Liver (tissue), 9 donors: ENCODE data around the gene USH2A. TPM values are rescaled to one million over a fixed set of nuclear protein-coding genes. Genes with fewer than 3 reads are reported as not detected.

Experiments used
- DNase-seq: peaks from one replicate; pipeline ENCODE4 v3.0.0-alpha.2; 2017; ENCODE audit warnings: low spot score
- H3K27ac ChIP-seq, 2 donors: one replicate each; pipeline ENCODE4 v1.7.0; 2013; ENCODE audit warnings: inconsistent platforms in 2 of 2, low read length in 2 of 2, control low read depth in 1 of 2, low read depth in 1 of 2, mild to moderate bottlenecking in 1 of 2
- H3K27me3 ChIP-seq, 4 donors: one replicate each; pipeline versions ENCODE4 v1.6.1 to v1.7.0; 2013; ENCODE audit warnings: low read length in 3 of 4, inconsistent platforms in 1 of 4, mild to moderate bottlenecking in 1 of 4, moderate library complexity in 1 of 4; ENCODE audit not compliant: control insufficient read depth in 4 of 4, insufficient read depth in 4 of 4
- H3K36me3 ChIP-seq, 4 donors: one replicate each; pipeline versions ENCODE4 v1.6.1 to v1.7.0; 2013; ENCODE audit warnings: low read length in 3 of 4, mild to moderate bottlenecking in 3 of 4, low read depth in 1 of 4, moderate library complexity in 1 of 4; ENCODE audit not compliant: control insufficient read depth in 4 of 4, insufficient read depth in 3 of 4
- H3K4me1 ChIP-seq, 4 donors: one replicate each; pipeline versions ENCODE4 v1.6.1 to v1.7.0; 2013; ENCODE audit warnings: low read length in 3 of 4, mild to moderate bottlenecking in 3 of 4, moderate library complexity in 1 of 4; ENCODE audit not compliant: control insufficient read depth in 4 of 4, insufficient read depth in 4 of 4
- H3K4me3 ChIP-seq, 3 donors: one replicate each; pipeline versions ENCODE4 v1.6.1 to v1.7.0; 2013; ENCODE audit warnings: low read length in 3 of 3, control low read depth in 1 of 3, low read depth in 1 of 3, mild to moderate bottlenecking in 1 of 3
- H3K9ac ChIP-seq, 2 donors: one replicate each; pipeline ENCODE4 v1.7.0; 2013; ENCODE audit warnings: low read length in 2 of 2, mild to moderate bottlenecking in 2 of 2, moderate library complexity in 2 of 2, control low read depth in 1 of 2, low read depth in 1 of 2
- H3K9me3 ChIP-seq, 4 donors: one replicate each; pipeline versions ENCODE4 v1.6.1 to v1.7.0; 2013; ENCODE audit warnings: low read length in 3 of 4; ENCODE audit not compliant: control insufficient read depth in 4 of 4
- EGR1 ChIP-seq, 2 donors: IDR thresholded peaks; 2 replicates each; pipeline ENCODE4 v1.6.1; 2016 to 2018; ENCODE audit warnings: antibody characterized with exemption in 2 of 2, low read depth in 2 of 2
- FOXA2 ChIP-seq: IDR thresholded peaks from 2 replicates; pipeline ENCODE4 v1.6.1; 2016; ENCODE audit warnings: antibody characterized with exemption
- GABPA ChIP-seq, 2 donors: IDR thresholded peaks in 1 of 2; conservative IDR thresholded peaks in 1 of 2; 2 replicates each; pipeline ENCODE4 v1.6.1; 2016; ENCODE audit warnings: antibody characterized with exemption in 2 of 2, mild to moderate bottlenecking in 1 of 2, moderate library complexity in 1 of 2
- HNF4A ChIP-seq, 2 donors: conservative IDR thresholded peaks; 2 replicates each; pipeline ENCODE4 v1.6.1; 2016; ENCODE audit warnings: antibody characterized with exemption in 2 of 2, mild to moderate bottlenecking in 2 of 2
- HNF4G ChIP-seq: IDR thresholded peaks from 2 replicates; pipeline ENCODE4 v1.6.1; 2016; ENCODE audit warnings: antibody characterized with exemption
- JUND ChIP-seq, 2 donors: IDR thresholded peaks; 2 replicates each; pipeline ENCODE4 v1.6.1; 2016; ENCODE audit warnings: antibody characterized with exemption in 2 of 2
- NR2F2 ChIP-seq: IDR thresholded peaks from 2 replicates; pipeline ENCODE4 v1.6.1; 2016; ENCODE audit warnings: antibody characterized with exemption
- RAD21 ChIP-seq, 2 donors: IDR thresholded peaks; 2 replicates each; pipeline ENCODE4 v1.6.1; 2016; ENCODE audit warnings: antibody characterized with exemption in 2 of 2, mild to moderate bottlenecking in 2 of 2
- RXRA ChIP-seq, 2 donors: IDR thresholded peaks; 2 replicates each; pipeline ENCODE4 v1.6.1; 2017 to 2018; ENCODE audit warnings: antibody characterized with exemption in 2 of 2, mild to moderate bottlenecking in 1 of 2
- TAF1 ChIP-seq: conservative IDR thresholded peaks from 2 replicates; pipeline ENCODE4 v1.6.1; 2016; ENCODE audit warnings: antibody characterized with exemption, mild to moderate bottlenecking
- YY1 ChIP-seq: IDR thresholded peaks from 2 replicates; pipeline ENCODE4 v1.6.1; 2016; ENCODE audit warnings: antibody characterized with exemption, mild to moderate bottlenecking
- WGBS: extraction: QIAGEN DNeasy Blood & Tissue Kit; methylation state at CpG from one replicate; pipeline ENCODE4 v1.1.7; 2013; 5-methylcytosine and 5-hydroxymethylcytosine counted together
- polyA plus RNA-seq, 2 donors: library from polyadenylated mRNA; stranded (reverse) in 1 of 2; unstranded in 1 of 2; fragments of 200-250 nt in 1 of 2; fragments of >200 nt in 1 of 2; fragmentation: Nextera tagmentation in 1 of 2; extraction: Ambion mirVana in 1 of 2; gene quantifications; one replicate each; pipeline versions ENCODE4 v1.2.1 to v1.2.3, GENCODE V29; 2013 to 2015
- total RNA-seq, 2 donors: library from RNA; depleted of rRNA; stranded (reverse); fragments of >200 nt; gene quantifications; one replicate each; pipeline ENCODE4 v1.2.3, GENCODE V29; 2014
- TF ChIP-seq, protein P1 (sequence below): IDR thresholded peaks from 2 replicates; pipeline ENCODE4 v1.6.1; 2016; ENCODE audit warnings: antibody characterized with exemption
- TF ChIP-seq, protein P2 (sequence below): IDR thresholded peaks from 2 replicates; pipeline ENCODE4 v1.6.1; 2016; ENCODE audit warnings: antibody characterized with exemption
- TF ChIP-seq, protein P3 (sequence below): fragments of 150-350 bp; IDR thresholded peaks from 2 replicates; pipeline ENCODE4 v1.5.1; 2017; ENCODE audit warnings: improper control_type of control experiment, low read depth, low read length; ENCODE audit not compliant: missing input control
- TF ChIP-seq, protein P4 (sequence below): IDR thresholded peaks from 2 replicates; pipeline ENCODE4 v1.6.1; 2016; ENCODE audit warnings: antibody characterized with exemption
- TF ChIP-seq, protein P5 (sequence below): IDR thresholded peaks from 2 replicates; pipeline ENCODE4 v1.6.1; 2016; ENCODE audit warnings: antibody characterized with exemption, mild to moderate bottlenecking
- donor health status: healthy.
- donor health status: healthy.
- donor health status: healthy.
- donor health status: healthy.
- donor health status: healthy.

Gene USH2A
- total and polyA plus RNA-seq, 4 donors = 0.14 to 1.0 (median 0.31) TPM

DNA sequence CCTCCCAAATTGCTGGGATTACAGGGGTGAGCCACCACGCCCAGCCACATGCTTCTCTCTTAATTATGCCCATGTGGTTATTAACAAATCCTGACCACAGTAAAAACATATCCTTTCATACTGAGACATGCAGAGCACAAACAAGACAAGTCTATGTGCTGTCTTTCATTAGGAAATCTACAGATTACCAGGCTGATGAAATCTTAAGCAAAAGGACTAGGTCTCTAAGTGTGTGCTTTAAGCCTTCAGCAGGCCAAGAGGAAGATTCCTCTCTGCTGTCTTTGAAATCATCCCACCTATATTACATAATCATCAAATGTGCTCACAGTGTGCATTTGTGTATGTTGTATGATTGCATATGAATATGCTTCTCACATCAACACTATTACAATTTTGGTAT lies 436.8 kb downstream of the USH2A start:
- Histone ChIP-seq H3K9me3 (peaks cover 0 to 3% (median 0%) of the 10 kb centered on the region in 4 donors), H3K36me3 (no peaks in the 10 kb centered on the region), H3K4me1 (no peaks in the 10 kb centered on the region), H3K27ac (no peak overlapping the region), H3K9ac (no peak overlapping the region), H3K4me3 (no peak overlapping the region), H3K27me3 (no peaks in the 10 kb centered on the region)
- 90% methylated on average over 1 of the region's 1 CpG for WGBS
- no peak for DNase-seq
- TF ChIP-seq, protein P1, sequence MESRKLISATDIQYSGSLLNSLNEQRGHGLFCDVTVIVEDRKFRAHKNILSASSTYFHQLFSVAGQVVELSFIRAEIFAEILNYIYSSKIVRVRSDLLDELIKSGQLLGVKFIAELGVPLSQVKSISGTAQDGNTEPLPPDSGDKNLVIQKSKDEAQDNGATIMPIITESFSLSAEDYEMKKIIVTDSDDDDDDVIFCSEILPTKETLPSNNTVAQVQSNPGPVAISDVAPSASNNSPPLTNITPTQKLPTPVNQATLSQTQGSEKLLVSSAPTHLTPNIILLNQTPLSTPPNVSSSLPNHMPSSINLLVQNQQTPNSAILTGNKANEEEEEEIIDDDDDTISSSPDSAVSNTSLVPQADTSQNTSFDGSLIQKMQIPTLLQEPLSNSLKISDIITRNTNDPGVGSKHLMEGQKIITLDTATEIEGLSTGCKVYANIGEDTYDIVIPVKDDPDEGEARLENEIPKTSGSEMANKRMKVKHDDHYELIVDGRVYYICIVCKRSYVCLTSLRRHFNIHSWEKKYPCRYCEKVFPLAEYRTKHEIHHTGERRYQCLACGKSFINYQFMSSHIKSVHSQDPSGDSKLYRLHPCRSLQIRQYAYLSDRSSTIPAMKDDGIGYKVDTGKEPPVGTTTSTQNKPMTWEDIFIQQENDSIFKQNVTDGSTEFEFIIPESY = no peak
- TF ChIP-seq JUND (IDR thresholded peaks at IDR 0.05) = no peak
- TF ChIP-seq, protein P2, sequence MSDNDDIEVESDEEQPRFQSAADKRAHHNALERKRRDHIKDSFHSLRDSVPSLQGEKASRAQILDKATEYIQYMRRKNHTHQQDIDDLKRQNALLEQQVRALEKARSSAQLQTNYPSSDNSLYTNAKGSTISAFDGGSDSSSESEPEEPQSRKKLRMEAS = no peak
- no peak for TF ChIP-seq YY1
- no peak for TF ChIP-seq TAF1
- no peak for TF ChIP-seq FOXA2
- no peak for TF ChIP-seq HNF4A (conservative IDR thresholded peaks at IDR 0.05)
- TF ChIP-seq RXRA (IDR thresholded peaks at IDR 0.05) = no peak
- no peak for TF ChIP-seq RAD21 (IDR thresholded peaks at IDR 0.05)
- TF ChIP-seq, protein P3, sequence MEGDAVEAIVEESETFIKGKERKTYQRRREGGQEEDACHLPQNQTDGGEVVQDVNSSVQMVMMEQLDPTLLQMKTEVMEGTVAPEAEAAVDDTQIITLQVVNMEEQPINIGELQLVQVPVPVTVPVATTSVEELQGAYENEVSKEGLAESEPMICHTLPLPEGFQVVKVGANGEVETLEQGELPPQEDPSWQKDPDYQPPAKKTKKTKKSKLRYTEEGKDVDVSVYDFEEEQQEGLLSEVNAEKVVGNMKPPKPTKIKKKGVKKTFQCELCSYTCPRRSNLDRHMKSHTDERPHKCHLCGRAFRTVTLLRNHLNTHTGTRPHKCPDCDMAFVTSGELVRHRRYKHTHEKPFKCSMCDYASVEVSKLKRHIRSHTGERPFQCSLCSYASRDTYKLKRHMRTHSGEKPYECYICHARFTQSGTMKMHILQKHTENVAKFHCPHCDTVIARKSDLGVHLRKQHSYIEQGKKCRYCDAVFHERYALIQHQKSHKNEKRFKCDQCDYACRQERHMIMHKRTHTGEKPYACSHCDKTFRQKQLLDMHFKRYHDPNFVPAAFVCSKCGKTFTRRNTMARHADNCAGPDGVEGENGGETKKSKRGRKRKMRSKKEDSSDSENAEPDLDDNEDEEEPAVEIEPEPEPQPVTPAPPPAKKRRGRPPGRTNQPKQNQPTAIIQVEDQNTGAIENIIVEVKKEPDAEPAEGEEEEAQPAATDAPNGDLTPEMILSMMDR = no peak
- TF ChIP-seq, protein P4, sequence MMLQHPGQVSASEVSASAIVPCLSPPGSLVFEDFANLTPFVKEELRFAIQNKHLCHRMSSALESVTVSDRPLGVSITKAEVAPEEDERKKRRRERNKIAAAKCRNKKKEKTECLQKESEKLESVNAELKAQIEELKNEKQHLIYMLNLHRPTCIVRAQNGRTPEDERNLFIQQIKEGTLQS = no peak
- TF ChIP-seq HNF4G = no peak
- TF ChIP-seq, protein P5, sequence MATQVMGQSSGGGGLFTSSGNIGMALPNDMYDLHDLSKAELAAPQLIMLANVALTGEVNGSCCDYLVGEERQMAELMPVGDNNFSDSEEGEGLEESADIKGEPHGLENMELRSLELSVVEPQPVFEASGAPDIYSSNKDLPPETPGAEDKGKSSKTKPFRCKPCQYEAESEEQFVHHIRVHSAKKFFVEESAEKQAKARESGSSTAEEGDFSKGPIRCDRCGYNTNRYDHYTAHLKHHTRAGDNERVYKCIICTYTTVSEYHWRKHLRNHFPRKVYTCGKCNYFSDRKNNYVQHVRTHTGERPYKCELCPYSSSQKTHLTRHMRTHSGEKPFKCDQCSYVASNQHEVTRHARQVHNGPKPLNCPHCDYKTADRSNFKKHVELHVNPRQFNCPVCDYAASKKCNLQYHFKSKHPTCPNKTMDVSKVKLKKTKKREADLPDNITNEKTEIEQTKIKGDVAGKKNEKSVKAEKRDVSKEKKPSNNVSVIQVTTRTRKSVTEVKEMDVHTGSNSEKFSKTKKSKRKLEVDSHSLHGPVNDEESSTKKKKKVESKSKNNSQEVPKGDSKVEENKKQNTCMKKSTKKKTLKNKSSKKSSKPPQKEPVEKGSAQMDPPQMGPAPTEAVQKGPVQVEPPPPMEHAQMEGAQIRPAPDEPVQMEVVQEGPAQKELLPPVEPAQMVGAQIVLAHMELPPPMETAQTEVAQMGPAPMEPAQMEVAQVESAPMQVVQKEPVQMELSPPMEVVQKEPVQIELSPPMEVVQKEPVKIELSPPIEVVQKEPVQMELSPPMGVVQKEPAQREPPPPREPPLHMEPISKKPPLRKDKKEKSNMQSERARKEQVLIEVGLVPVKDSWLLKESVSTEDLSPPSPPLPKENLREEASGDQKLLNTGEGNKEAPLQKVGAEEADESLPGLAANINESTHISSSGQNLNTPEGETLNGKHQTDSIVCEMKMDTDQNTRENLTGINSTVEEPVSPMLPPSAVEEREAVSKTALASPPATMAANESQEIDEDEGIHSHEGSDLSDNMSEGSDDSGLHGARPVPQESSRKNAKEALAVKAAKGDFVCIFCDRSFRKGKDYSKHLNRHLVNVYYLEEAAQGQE = no peak

DNA sequence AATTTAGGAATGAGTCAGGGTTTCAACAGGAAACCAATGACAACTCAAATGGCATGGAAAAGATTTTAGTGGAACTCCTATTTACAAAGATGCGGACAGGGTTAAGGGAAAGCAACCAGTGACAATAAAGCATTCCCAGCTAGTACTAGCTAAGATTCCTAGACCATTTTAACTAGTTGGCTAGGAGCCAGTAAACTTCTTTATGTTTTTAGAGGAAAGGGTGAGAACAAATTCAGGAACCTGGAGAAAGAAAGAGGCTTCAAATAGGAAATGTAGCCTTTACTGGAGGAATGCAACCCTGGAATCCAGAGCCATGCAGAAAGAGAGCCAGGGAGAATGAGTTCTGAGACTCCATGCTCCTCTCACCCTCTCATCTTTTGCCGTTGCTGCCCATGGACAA lies 439.6 kb downstream of the USH2A start:
- H3K36me3 ChIP-seq = no peaks in the 10 kb centered on the region
- DNase-seq = no peak
- 75% methylated on average over 2 of the region's 2 CpGs for WGBS
- TF ChIP-seq, protein P5 = no peak
- TF ChIP-seq GABPA (IDR thresholded peaks at IDR 0.05 in 1 of 2, conservative IDR thresholded peaks at IDR 0.05 in 1 of 2) (no peak), JUND (IDR thresholded peaks at IDR 0.05) (no peak), TAF1 (no peak), FOXA2 (no peak), RAD21 (IDR thresholded peaks at IDR 0.05) (no peak), HNF4G (no peak), EGR1 (IDR thresholded peaks at IDR 0.05; ENCODE audit: low read depth in 2 of 2) (no peak), YY1 (no peak), NR2F2 (no peak), HNF4A (conservative IDR thresholded peaks at IDR 0.05) (no peak), RXRA (IDR thresholded peaks at IDR 0.05) (no peak)
- TF ChIP-seq, protein P4 = no peak
- TF ChIP-seq, protein P3 = no peak
- TF ChIP-seq, protein P2 = no peak

More for the DNA sequence above, 439.6 kb downstream of the USH2A start:
- no peak overlapping the region for H3K27ac ChIP-seq
- H3K9me3 ChIP-seq = peaks cover 0 to 4% (median 0%) of the 10 kb centered on the region in 4 donors
- no peaks in the 10 kb centered on the region for H3K4me1 ChIP-seq
- no peaks in the 10 kb centered on the region for H3K27me3 ChIP-seq
- H3K9ac ChIP-seq = no peak overlapping the region
- no peak overlapping the region for H3K4me3 ChIP-seq
